ENCODE results near the gene TMEM171.

DNA sequence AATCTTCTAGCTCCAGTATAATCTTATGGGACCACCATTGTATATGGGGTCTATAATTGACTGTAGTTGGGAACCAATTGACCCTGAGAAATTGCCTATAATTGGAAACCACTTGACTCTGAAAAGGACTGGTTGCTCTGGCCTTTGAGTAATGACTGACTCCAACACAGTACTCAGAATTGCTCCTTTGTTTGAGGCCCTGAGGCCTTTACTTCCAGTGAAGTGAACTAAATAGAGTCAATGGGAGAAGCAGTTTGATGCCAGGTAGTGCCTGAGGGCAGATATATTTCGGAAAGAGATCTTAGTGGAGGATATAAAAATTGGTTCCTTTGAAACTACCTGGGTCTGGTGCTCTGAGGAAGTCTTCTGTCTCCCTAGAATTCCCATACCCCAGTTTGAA is 16.0 kb upstream of the TMEM171 start:
- TF ChIP-seq POLR2A (IDR thresholded peaks at IDR 0.05; ENCODE audit: extremely low read depth, insufficient read length) (no peak), MYC (IDR thresholded peaks at IDR 0.05; ENCODE audit: low read depth, low read length) (no peak)
- TF ChIP-seq, protein P1, sequence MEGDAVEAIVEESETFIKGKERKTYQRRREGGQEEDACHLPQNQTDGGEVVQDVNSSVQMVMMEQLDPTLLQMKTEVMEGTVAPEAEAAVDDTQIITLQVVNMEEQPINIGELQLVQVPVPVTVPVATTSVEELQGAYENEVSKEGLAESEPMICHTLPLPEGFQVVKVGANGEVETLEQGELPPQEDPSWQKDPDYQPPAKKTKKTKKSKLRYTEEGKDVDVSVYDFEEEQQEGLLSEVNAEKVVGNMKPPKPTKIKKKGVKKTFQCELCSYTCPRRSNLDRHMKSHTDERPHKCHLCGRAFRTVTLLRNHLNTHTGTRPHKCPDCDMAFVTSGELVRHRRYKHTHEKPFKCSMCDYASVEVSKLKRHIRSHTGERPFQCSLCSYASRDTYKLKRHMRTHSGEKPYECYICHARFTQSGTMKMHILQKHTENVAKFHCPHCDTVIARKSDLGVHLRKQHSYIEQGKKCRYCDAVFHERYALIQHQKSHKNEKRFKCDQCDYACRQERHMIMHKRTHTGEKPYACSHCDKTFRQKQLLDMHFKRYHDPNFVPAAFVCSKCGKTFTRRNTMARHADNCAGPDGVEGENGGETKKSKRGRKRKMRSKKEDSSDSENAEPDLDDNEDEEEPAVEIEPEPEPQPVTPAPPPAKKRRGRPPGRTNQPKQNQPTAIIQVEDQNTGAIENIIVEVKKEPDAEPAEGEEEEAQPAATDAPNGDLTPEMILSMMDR (IDR thresholded peaks at IDR 0.05; ENCODE audit: low read depth, low read length) = no peak
- TF ChIP-seq, protein P2, sequence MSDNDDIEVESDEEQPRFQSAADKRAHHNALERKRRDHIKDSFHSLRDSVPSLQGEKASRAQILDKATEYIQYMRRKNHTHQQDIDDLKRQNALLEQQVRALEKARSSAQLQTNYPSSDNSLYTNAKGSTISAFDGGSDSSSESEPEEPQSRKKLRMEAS (IDR thresholded peaks at IDR 0.05; ENCODE audit: low read depth, low read length) = no peak
